ENCODE results near the gene NOL4L. TPM values are rescaled to one million over a fixed set of nuclear protein-coding genes. Genes with fewer than 3 reads are reported as not detected.

Gene NOL4L
- total RNA-seq, 1 experiment from 2014 or later: 1.4 TPM

DNA sequence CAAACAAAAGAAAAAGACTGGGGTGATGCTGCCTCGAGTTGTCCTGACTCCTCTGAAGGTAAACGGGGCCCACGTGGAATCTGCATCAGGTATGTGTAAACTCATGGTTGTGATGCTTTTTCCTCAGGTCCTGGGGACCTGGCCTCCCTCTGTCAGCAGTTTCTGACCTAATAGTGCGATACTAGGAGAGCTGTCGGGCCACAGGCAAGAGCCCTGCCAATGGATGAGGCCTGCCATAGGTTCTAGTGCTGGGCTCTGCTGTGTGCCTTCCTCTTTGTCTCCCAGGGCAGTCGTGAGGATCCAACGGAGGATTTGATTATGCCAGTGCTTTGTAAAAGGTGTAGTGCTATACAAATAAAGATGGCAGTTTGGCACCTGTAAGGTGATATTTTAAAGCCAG lies 155.8 kb downstream of the NOL4L start:
- H3K36me3 ChIP-seq (ENCODE audit: insufficient read depth, low read length, poor library complexity, severe bottlenecking): peaks cover 66% of the 10 kb centered on the region
- H3K27ac ChIP-seq (ENCODE audit: low read depth, low read length, poor library complexity, severe bottlenecking): no peak overlapping the region
- intact Hi-C loops (cut with micrococcal nuclease; ENCODE audit: unreplicated experiment): no loop called here
- no peak for DNase-seq (ENCODE audit: low spot score)
- POLR2A ChIA-PET (ENCODE audit: low non-redundant PET): no interaction called here
- H3K27me3 ChIP-seq (replicated peaks; ENCODE audit: insufficient read depth, low read depth, low read length, poor library complexity): no peaks in the 10 kb centered on the region
- no TSS peak for BruUV-seq (replicated peaks)
- no peaks in the 10 kb centered on the region for H3K4me1 ChIP-seq (ENCODE audit: insufficient read depth, low read length, poor library complexity, severe bottlenecking)
- H3K9me3 ChIP-seq (ENCODE audit: low read depth, low read length, poor library complexity, severe bottlenecking): no peaks in the 10 kb centered on the region
- CTCF ChIA-PET: no interaction called here
- H3K4me3 ChIP-seq (ENCODE audit: low read depth, low read length, poor library complexity, severe bottlenecking): no peak overlapping the region
- TF ChIP-seq EZH2 (IDR thresholded peaks at IDR 0.05; ENCODE audit: borderline replicate concordance, low read depth, low read length, poor library complexity, severe bottlenecking): no peak
- TF ChIP-seq, protein P1, sequence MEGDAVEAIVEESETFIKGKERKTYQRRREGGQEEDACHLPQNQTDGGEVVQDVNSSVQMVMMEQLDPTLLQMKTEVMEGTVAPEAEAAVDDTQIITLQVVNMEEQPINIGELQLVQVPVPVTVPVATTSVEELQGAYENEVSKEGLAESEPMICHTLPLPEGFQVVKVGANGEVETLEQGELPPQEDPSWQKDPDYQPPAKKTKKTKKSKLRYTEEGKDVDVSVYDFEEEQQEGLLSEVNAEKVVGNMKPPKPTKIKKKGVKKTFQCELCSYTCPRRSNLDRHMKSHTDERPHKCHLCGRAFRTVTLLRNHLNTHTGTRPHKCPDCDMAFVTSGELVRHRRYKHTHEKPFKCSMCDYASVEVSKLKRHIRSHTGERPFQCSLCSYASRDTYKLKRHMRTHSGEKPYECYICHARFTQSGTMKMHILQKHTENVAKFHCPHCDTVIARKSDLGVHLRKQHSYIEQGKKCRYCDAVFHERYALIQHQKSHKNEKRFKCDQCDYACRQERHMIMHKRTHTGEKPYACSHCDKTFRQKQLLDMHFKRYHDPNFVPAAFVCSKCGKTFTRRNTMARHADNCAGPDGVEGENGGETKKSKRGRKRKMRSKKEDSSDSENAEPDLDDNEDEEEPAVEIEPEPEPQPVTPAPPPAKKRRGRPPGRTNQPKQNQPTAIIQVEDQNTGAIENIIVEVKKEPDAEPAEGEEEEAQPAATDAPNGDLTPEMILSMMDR (conservative IDR thresholded peaks at IDR 0.05; ENCODE audit: low read depth, low read length): no peak

DNA sequence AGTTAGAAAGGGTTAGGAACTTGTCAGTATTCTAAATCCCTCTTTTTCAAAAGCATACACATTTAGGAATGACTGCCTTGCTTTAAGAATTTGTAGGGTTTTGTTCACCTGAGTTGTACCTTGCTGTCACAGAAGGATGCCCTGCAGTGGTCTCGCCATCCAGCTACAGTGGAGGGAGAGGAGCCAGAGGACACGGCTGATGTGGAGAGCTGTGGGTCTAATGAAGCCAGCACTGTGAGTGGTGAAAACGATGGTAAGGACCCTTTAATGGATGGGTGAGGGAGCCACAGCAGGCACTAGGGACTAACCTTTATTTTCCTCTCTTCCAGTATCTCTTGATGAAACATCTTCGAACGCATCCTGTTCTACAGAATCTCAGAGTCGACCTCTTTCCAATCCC lies 157.1 kb downstream of the NOL4L start:
- peaks cover 53% of the 10 kb centered on the region for H3K36me3 ChIP-seq (ENCODE audit: insufficient read depth, low read length, poor library complexity, severe bottlenecking)
- no peaks in the 10 kb centered on the region for H3K9me3 ChIP-seq (ENCODE audit: low read depth, low read length, poor library complexity, severe bottlenecking)
- no peaks in the 10 kb centered on the region for H3K27me3 ChIP-seq (replicated peaks; ENCODE audit: insufficient read depth, low read depth, low read length, poor library complexity)
- intact Hi-C loops (cut with micrococcal nuclease; ENCODE audit: unreplicated experiment): no loop called here
- TF ChIP-seq EZH2 (IDR thresholded peaks at IDR 0.05; ENCODE audit: borderline replicate concordance, low read depth, low read length, poor library complexity, severe bottlenecking): no peak
- TF ChIP-seq, protein P1 (conservative IDR thresholded peaks at IDR 0.05; ENCODE audit: low read depth, low read length): no peak
- no TSS peak for BruUV-seq (replicated peaks)
- no peak overlapping the region for H3K4me3 ChIP-seq (ENCODE audit: low read depth, low read length, poor library complexity, severe bottlenecking)
- no peak for DNase-seq (ENCODE audit: low spot score)
- CTCF ChIA-PET: no interaction called here
- no peak overlapping the region for H3K27ac ChIP-seq (ENCODE audit: low read depth, low read length, poor library complexity, severe bottlenecking)
- POLR2A ChIA-PET (ENCODE audit: low non-redundant PET): no interaction called here
- no peaks in the 10 kb centered on the region for H3K4me1 ChIP-seq (ENCODE audit: insufficient read depth, low read length, poor library complexity, severe bottlenecking)

DNA sequence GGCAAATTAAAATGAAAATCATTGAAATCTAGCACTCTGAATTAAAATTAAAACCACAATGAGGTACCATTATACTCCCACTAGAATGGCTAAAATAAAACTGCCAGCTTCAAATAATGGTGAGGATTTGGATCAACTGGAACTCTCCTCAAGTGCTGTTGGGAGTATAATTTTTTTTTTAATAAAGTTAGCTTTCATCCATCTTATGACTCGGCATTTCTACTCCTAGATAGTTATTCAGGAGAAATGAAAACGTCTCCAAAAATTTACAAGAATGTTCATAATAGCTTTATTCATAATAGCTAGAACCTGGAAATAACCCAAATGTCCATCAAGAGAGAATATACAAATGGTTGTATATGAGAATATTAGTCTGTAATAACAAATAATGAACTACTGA lies 163.8 kb downstream of the NOL4L start:
- TF ChIP-seq, protein P1 (conservative IDR thresholded peaks at IDR 0.05; ENCODE audit: low read depth, low read length): no peak
- TF ChIP-seq EZH2 (IDR thresholded peaks at IDR 0.05; ENCODE audit: borderline replicate concordance, low read depth, low read length, poor library complexity, severe bottlenecking): no peak
- DNase-seq (ENCODE audit: low spot score): no peak
- no peak overlapping the region for H3K4me3 ChIP-seq (ENCODE audit: low read depth, low read length, poor library complexity, severe bottlenecking)
- H3K4me1 ChIP-seq (ENCODE audit: insufficient read depth, low read length, poor library complexity, severe bottlenecking): no peaks in the 10 kb centered on the region
- CTCF ChIA-PET: no interaction called here
- POLR2A ChIA-PET (ENCODE audit: low non-redundant PET): no interaction called here
- H3K27me3 ChIP-seq (replicated peaks; ENCODE audit: insufficient read depth, low read depth, low read length, poor library complexity): no peaks in the 10 kb centered on the region
- no TSS peak for BruUV-seq (replicated peaks)
- peaks cover 3% of the 10 kb centered on the region for H3K36me3 ChIP-seq (ENCODE audit: insufficient read depth, low read length, poor library complexity, severe bottlenecking)
- H3K9me3 ChIP-seq (ENCODE audit: low read depth, low read length, poor library complexity, severe bottlenecking): no peaks in the 10 kb centered on the region
- intact Hi-C loops (cut with micrococcal nuclease; ENCODE audit: unreplicated experiment): no loop called here
- no peak overlapping the region for H3K27ac ChIP-seq (ENCODE audit: low read depth, low read length, poor library complexity, severe bottlenecking)

Measured in A673 (cell line).